PFSK-1 (cell line): Measurements from ENCODE around the gene MEGF11.

Experiments used
- FOXP2 ChIP-seq: optimal IDR thresholded peaks from 2 replicates; pipeline ENCODE3; 2011; ENCODE audit warnings: borderline replicate concordance, control low read depth, inconsistent platforms; ENCODE audit not compliant: insufficient read depth; ENCODE audit errors: extremely low read length, extremely low read depth
- POLR2AphosphoS5 ChIP-seq: IDR thresholded peaks from 2 replicates; pipeline ENCODE4 v1.6.1; 2012; ENCODE audit warnings: low read depth, mild to moderate bottlenecking, control low read depth, low read length, moderate library complexity
- SIN3A ChIP-seq: IDR thresholded peaks from 2 replicates; pipeline ENCODE4 v1.6.1; 2012; ENCODE audit warnings: mild to moderate bottlenecking, low read length, moderate library complexity, borderline replicate concordance; ENCODE audit not compliant: insufficient read depth
- TAF1 ChIP-seq: IDR thresholded peaks from 2 replicates; pipeline ENCODE4 v1.6.1; 2012; ENCODE audit warnings: low read length, control low read depth, borderline replicate concordance; ENCODE audit not compliant: insufficient read depth
- TF ChIP-seq, protein P1 (sequence below), 2 experiments: IDR thresholded peaks; 2 replicates each; pipeline versions ENCODE4 v1.6.1 to v1.8.0; 2011 to 2012; ENCODE audit warnings: low read depth in 2 of 2, low read length in 2 of 2, control low read depth in 1 of 2, inconsistent platforms in 1 of 2, mild to moderate bottlenecking in 1 of 2, moderate library complexity in 1 of 2; ENCODE audit not compliant: insufficient read depth in 1 of 2

MEGF11 gene

DNA sequence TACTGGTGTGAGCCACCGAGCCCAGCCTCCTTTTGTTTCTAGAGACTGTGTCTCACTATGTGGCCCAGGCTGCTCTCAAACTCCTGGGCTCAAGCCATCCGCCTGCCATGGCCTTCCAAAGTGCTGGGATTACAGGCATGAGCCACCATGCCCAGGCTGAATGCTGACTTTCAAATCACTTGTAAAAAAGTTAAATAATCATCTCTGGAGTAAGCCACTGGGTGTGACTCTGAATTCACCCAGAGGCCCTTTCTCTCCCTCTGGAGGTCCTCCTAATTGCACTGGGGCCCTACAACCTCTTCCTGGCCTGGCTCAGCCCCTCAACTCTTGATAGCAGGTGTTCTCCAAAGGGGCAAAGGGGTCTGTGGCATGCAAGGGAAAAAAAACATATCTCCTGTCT, 54.8 kb downstream of the MEGF11 start:
- no peak for TF ChIP-seq POLR2AphosphoS5
- TF ChIP-seq FOXP2: no peak
- TF ChIP-seq, protein P1, sequence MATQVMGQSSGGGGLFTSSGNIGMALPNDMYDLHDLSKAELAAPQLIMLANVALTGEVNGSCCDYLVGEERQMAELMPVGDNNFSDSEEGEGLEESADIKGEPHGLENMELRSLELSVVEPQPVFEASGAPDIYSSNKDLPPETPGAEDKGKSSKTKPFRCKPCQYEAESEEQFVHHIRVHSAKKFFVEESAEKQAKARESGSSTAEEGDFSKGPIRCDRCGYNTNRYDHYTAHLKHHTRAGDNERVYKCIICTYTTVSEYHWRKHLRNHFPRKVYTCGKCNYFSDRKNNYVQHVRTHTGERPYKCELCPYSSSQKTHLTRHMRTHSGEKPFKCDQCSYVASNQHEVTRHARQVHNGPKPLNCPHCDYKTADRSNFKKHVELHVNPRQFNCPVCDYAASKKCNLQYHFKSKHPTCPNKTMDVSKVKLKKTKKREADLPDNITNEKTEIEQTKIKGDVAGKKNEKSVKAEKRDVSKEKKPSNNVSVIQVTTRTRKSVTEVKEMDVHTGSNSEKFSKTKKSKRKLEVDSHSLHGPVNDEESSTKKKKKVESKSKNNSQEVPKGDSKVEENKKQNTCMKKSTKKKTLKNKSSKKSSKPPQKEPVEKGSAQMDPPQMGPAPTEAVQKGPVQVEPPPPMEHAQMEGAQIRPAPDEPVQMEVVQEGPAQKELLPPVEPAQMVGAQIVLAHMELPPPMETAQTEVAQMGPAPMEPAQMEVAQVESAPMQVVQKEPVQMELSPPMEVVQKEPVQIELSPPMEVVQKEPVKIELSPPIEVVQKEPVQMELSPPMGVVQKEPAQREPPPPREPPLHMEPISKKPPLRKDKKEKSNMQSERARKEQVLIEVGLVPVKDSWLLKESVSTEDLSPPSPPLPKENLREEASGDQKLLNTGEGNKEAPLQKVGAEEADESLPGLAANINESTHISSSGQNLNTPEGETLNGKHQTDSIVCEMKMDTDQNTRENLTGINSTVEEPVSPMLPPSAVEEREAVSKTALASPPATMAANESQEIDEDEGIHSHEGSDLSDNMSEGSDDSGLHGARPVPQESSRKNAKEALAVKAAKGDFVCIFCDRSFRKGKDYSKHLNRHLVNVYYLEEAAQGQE (IDR thresholded peaks at IDR 0.05; ENCODE audit: insufficient read depth in 1 of 2, low read depth in 2 of 2, low read length in 2 of 2): no peak
- TF ChIP-seq SIN3A: no peak
- no peak for TF ChIP-seq TAF1

DNA sequence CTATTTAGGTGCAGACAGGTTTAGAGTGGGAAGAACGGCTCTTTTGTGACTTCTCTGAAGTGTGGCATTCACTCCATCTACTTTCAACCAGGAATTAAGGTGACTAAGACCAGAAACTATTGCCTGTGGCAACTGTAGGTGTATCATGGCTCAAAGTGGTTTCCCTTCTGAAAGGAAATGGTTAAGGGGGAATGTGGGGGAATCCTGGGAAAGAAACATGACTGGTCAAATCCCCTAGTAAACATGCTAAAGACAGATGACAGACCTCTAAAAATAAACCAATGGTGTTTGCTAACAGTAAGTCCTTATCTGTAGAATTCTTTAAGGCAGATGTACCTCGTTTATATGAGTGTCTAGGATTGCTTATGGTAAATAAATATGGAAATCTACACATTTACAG, 56.9 kb downstream of the MEGF11 start:
- no peak for TF ChIP-seq POLR2AphosphoS5
- no peak for TF ChIP-seq TAF1
- TF ChIP-seq, protein P1 (IDR thresholded peaks at IDR 0.05; ENCODE audit: insufficient read depth in 1 of 2, low read depth in 2 of 2, low read length in 2 of 2): no peak
- TF ChIP-seq FOXP2: no peak
- no peak for TF ChIP-seq SIN3A

DNA sequence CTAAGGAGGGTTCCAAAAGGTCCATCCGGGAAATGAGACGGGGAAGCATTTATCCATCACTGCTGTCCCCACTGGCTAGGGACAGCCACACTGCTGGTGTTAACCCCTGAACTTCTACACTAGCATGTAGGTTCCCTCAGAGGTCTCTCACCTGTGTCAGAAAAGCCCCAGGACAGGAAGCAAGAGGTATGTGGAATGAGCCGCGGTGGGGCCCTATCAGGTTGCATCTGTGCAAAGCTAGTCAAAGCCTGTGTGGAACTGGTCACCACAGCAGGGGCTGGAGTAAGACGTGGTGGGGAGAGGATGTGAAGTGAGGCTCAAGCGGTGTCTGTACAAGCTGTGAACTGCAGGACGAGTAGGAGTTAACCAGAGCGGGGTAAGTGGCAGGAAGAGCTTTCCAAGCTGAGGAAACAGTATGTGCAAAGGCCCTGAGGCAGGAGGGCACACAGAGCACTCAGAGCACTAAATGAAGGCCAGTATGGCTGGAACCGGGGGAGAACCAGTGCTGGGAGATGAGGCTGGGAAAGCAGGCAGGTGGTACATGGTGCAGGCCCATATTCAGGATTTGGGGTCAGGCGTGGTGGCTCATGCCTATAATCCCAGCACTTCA, 57.8 kb downstream of the MEGF11 start:
- no peak for TF ChIP-seq FOXP2
- no peak for TF ChIP-seq TAF1
- TF ChIP-seq POLR2AphosphoS5: no peak
- TF ChIP-seq, protein P1 (IDR thresholded peaks at IDR 0.05; ENCODE audit: insufficient read depth in 1 of 2, low read depth in 2 of 2, low read length in 2 of 2): no peak
- no peak for TF ChIP-seq SIN3A

DNA sequence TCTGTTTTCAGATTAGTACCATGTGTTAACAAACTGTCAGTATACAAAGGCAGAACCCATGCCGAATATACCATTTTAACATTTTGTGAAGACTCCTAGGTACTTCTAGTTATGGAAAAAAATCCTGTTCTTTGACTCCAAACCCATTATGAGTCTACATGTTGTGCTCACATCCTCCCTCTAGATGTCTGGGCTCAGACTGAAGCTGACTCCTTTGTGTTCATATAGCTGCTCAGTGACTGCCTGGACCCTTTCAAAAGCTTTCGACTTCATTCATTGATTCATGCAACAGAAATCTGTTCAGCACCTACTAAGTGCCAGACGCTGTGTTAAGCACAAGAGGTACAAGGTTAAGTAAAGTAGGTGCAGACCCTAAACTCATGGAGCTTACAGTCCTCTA, 60.5 kb downstream of the MEGF11 start:
- TF ChIP-seq POLR2AphosphoS5: no peak
- TF ChIP-seq SIN3A: no peak
- TF ChIP-seq FOXP2: no peak
- TF ChIP-seq TAF1: no peak
- TF ChIP-seq, protein P1 (IDR thresholded peaks at IDR 0.05; ENCODE audit: insufficient read depth in 1 of 2, low read depth in 2 of 2, low read length in 2 of 2): no peak

DNA sequence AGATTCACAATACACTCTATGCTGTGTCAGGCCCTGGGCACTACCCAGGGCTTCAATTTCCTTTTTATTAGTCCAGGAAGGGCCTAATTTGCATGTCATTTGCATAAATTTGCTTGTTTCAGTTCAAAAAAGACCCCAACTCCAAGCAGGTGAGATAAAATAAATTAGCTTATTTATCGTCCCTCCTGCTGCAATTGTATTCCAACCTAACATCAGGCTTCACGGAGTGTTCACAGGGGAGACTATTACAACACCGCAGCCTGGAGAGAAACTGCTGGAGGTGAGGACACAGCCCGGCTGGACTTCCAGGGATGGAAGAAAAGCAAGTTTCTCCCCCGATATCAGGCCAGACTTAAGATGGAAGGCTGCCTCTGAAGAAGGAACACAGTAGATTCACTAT, 62.8 kb downstream of the MEGF11 start:
- TF ChIP-seq POLR2AphosphoS5: no peak
- TF ChIP-seq, protein P1 (IDR thresholded peaks at IDR 0.05; ENCODE audit: insufficient read depth in 1 of 2, low read depth in 2 of 2, low read length in 2 of 2): no peak
- TF ChIP-seq TAF1: no peak
- no peak for TF ChIP-seq SIN3A
- TF ChIP-seq FOXP2: no peak
